HG02623 (cell line): ENCODE results near the gene SLC25A20.
"Not testable (repeated sequence)": the region's sequence is repeated elsewhere in the genome, so short reads cannot be mapped to it uniquely, and the experiment has no call there.

Experiments used
- ATAC-seq: cut with Tn5 transposase; IDR thresholded peaks from one replicate; pipeline ENCODE4 v1.9.1; 2021; ENCODE audit warnings: moderate library complexity; ENCODE audit not compliant: unreplicated experiment

The SLC25A20 gene, protein sequence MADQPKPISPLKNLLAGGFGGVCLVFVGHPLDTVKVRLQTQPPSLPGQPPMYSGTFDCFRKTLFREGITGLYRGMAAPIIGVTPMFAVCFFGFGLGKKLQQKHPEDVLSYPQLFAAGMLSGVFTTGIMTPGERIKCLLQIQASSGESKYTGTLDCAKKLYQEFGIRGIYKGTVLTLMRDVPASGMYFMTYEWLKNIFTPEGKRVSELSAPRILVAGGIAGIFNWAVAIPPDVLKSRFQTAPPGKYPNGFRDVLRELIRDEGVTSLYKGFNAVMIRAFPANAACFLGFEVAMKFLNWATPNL

DNA sequence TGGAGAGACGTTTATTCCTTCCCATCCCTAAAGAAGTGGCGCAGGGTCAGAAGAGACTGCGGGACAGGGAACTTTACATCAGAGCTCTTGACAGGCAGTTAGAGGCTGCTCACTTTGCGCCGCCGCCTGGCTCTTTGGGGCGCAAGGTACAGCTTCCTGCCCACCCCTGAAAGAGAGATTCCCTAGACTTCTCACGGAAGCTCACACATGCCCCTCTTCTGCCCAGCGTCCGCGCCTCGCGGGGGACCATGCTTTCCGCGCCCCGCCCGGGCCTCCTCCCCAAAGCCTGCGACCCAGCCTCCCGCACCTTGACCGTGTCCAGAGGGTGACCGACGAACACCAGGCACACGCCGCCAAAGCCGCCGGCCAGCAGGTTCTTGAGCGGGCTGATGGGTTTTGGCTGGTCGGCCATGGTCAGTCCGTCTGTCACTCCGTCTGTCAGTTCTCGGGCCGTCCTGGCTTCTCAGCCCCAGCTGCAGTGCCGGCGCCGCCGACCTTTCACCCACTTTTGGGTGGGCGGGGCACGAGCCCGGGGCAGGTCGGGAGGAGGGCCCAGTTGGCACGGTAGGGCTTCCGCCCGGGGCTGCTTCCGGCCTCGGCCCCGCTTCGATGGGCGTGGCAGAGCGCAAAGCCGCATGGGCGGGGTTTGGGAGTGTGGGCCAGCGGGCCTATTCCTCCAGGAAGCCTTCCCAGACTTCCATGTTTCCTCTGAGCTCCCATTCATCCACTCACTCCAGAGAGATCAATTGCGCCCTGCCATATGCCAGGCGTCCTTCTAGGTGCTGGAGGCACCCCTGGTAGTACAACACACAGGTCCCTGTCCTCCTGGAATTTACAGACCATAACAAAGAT lies at the start of gene SLC25A20:
Gene SLC25A20, minus strand, starts transcription at position 500 of the 852 bp plus-strand sequence. Its CDS starts 88 bp downstream, at position 412.
- peak; percentile 89 for ATAC-seq

DNA sequence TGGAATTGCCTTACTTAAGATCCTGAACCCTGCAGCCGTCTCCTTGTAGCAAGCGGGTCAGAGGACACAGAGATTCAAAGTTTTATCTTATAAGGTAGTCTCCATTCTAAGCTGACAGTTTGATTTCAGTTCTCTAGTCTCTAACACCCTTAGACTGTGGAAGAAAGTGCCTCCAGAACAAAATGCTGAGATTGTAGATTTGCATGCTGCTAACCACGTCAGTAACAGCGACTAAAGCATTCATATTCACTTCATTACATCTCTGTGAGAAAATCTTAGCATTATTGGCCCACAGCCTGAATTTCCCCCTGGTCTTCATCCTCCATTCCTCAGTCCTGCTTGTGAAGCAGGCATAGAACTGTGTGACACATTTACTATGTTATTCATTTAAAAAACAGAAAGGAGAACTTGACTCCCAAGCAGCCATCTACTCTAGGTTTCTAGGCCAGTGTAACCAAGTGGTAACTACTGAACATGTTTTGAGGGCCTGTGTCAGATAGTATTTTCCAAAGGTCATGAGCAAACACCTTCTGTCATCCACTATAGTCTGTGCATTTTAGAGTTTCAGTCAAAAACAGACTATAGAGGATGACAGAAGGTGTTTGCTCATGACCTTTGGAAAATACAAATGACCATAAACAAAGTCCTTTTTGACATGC lies 47.3 kb upstream of the SLC25A20 start:
- ATAC-seq, result no peak

DNA sequence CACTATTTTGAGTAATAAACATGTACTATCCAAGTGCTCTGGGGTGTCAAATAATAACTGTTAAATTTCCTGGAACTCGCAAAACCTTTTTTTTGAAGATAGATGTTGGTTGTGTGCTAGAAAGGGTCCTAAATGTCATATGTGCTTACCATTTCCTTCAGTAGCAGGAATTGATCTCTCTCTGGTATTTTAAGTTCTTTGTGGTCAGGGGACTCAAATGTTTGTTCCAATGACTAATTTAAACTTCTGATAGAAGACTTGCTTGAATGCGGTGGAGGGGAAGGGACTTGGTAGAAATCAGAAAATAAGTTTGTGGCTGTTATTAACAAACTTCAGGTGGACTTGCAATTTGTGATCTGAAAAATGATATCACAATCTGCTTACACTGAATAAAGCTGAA lies 46.8 kb upstream of the SLC25A20 start:
- no peak for ATAC-seq

DNA sequence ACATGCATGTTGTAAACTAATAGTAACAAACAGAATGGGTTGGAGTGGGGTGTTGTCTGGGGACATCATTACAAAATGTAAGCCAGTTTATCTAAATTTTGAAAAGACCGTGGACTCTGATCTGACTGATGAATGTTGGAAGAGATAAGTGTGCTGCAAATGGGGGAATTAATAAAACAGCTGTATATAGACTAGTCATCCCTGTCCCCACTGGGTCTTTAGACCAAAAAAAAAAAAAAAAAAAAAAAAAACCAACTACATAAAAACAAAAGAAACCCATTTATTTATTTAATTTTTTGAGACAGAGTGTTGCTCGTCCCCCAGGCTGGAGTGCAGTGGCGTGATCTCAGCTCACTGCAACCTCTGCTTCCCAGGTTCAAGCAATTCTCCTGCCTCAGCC lies 40.0 kb upstream of the SLC25A20 start:
- ATAC-seq, result no peak

DNA sequence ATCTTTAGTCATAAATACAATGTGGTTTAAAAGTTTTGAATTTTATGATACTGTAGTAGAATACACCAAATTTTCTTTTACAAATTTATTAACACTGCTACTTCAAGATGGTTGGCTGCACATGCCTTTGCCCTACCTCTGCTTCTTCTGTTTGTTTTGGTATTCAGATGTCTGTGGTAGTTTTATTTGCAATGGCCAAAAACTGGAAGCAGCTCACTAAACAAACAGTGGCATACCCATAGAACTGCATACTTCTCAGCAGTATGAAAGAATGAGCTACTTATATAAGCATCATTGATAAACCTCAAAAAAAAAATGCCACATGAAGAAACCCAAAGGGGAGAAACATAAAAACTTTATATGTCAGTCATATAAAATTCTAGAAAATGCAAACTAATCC lies 39.5 kb upstream of the SLC25A20 start:
- ATAC-seq, result no peak

DNA sequence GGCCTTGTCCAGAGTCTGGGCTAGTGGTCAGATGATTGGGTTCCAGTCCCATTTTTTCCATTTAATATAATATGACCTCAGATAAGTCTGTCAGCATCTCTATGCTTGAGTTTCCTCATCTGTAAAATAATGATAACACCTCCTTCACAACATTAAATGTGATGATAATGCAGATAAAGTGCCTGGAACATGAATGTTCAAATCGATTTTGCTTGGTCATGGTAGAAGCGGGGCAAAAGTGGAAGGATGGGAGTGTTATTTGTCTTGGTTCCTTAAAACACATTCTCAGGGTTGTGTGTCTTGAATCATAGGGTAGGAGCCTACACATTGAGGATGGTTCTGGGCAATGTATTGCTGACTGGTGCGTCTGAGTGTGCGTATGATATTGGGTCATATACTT lies 36.8 kb upstream of the SLC25A20 start:
- no peak for ATAC-seq

DNA sequence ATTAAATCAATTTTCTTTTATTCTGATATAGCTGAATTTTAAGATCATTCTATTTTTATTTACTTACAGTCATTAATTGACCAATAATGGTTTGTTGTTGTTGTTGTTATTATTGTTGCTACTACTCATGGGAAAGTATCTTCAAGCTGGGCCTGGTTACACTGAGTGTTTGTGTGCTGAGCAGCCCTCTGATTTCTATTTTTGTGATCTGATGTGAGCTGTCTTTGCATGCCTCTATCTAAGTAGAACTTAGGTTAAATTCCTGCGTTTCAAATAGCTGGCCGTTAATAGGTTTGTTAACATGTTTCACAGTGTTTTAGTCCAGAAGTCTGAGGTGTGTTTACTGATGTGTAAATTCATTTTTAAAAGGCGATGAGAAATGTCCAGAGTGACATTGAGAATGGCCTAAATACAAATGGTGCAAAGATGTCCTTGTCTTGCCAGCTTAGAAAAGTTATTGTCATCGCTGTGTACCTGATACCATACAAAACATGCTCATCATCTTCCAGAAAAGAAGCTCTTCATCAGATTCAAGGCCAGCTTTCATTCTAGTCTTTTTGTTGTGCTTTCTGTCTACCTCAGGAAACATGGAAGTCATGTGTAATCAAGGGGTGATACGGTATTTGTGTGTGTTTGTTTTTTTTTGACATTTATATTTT lies 35.8 kb upstream of the SLC25A20 start:
- no peak for ATAC-seq

DNA sequence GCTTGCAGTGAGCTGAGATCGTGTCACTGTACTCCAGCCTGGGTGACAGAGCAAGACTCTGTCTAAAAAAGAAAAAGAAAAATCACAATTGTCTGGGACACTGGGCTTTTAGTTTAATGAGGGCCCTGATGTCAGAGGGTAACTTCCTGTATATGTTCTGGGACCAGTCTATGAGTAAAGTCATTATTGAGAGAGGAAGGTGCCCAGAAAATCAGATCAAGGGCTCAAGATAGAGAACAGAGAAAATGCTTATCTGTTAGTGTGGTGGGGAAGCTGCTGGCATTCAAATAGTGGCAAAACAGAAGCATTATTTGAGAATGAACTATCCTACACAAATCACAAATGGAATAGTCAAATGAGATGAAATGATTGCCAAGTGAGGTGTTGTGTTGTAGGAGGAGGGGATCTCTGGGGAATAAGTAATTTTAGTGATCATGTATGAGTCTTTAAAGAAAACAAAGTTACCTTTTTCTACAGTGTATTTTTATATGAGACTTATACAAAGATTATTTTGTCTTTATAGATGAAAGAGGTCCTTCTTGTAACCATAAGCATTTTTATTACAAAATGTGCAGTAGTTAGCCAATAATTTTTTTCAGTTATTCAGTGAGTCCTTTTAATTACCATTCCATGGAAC lies 33.4 kb upstream of the SLC25A20 start:
- ATAC-seq, result no peak

DNA sequence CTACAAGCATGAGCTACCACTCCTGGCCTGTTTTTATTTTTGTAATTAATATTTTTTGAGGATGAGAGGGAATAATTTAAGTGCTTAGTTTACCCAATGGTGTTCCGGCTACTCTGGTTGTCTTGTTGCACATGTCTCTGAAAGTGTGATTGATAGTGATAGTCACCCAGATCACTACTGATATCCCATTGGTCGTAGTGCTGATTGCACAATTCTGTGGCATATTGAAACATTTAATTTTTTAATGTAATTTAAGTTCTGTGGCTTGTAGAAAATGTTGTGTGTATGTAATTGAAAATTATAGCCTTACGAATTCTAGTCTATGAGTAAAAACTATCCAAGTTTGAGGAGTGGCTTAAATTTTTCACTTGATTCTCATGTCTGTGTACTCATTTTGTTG lies 31.9 kb upstream of the SLC25A20 start:
- ATAC-seq, result no peak

DNA sequence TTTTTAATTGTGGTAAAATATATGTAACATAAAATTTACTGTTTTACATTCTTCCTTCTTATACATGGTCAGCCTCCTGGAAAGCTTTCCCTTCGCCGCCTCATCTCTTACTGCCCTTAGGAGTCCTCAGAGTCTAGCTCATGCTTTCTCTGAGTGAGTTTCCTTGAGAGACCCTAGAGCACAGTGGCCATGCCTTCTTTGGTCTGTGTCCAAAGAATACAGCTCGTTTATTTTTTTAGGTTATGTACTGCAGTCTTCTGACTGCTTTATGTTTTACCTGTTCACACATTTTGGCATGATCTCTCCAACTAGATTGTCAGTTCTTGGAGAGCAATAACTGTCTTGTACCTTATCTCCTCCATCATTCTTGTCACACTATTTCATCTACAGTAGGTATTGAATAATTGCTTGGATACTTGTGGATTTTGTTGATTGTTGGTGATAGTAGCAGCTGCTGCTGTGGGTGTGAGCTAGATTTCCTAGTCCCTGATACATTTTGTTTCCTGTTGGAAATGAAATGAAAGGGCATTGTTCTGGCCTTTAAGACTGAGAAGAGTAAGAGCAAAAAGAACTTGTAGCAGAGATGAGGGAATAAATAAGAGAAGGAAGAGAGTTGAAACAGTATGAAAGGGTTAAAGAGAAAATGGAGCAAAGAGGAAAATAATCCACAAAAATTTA lies 30.8 kb upstream of the SLC25A20 start:
- no peak for ATAC-seq

DNA sequence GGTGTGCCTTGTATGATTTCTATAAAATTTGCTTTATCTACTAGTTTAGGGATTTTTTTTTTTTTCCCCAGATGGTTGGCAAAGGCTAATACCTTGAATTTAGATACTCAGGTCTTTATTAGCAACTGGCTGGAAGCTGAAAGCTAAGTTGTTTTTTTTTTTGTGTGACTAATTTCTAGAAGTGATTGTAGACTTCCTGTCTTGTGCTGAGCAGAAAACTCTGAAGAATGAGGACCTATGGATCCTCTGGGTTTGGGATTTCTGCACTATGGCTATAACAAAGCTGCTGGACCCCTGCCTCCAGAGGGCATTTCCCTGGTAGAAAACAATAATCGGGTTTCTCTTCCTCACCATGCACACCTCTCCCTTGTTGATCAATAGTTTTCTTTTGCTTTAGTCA lies 30.0 kb upstream of the SLC25A20 start:
- ATAC-seq, result no peak

DNA sequence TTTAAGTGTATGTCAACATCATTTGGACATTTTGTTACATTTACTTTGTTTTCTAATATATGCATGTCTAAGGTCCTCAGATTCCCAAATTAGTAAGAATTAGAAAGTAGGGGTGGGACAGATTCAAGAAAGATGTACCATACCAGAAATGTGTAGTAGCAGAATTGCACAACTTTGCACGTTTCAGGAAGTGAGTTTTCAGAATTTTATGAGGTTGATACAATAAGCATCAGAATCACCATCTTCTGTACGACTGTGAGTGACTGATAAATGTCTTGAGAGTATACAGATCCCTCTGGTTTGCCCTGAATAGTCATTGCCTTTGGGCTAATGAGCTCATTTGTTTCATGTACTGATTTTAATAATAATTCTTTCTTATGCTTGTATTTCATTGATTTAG lies 29.2 kb upstream of the SLC25A20 start:
- ATAC-seq, result no peak

DNA sequence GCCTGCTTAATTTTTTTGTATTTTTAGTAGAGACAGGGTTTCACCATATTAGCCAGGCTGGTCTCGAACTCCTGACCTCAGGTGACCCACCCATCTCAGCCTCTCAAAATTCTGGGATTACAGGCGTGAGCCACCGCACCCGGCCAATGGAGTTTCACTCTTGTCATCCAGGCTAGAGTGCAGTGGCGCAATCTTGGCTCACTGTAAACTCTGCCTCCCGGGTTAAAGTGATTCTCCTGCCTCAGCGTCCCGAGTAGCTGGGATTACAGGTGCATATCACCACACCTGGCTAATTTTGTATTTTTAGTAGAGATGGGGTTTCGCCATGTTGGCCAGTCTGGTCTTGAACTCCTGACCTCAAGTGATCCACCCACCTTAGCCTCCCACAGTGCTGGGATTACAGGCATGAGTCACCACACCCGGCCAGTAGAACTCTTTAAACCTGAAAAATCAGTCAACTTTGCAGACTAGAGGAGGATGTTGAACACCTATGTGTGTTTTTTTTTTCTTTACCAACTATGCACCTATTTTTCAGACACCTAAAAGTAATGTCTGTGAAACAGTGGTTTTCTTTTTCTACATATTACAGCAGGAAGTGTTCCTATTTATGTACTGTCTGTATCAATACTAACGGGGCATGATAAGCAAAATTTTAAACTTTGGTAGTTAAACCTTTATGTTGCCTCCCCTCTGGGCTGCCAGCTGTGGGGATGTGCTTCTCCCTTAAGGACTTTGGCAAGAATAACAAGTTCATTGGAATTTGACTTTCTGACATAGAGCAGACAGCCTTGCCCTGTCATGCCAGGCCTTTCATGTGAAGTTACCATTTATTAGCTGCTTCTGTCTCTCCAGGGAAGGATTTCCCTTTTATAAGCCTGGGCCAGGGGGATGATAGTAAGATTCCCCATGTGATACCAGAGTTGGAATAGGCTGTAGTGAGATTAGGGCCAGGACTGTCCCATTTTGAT lies 28.0 kb upstream of the SLC25A20 start:
- ATAC-seq, result no peak

DNA sequence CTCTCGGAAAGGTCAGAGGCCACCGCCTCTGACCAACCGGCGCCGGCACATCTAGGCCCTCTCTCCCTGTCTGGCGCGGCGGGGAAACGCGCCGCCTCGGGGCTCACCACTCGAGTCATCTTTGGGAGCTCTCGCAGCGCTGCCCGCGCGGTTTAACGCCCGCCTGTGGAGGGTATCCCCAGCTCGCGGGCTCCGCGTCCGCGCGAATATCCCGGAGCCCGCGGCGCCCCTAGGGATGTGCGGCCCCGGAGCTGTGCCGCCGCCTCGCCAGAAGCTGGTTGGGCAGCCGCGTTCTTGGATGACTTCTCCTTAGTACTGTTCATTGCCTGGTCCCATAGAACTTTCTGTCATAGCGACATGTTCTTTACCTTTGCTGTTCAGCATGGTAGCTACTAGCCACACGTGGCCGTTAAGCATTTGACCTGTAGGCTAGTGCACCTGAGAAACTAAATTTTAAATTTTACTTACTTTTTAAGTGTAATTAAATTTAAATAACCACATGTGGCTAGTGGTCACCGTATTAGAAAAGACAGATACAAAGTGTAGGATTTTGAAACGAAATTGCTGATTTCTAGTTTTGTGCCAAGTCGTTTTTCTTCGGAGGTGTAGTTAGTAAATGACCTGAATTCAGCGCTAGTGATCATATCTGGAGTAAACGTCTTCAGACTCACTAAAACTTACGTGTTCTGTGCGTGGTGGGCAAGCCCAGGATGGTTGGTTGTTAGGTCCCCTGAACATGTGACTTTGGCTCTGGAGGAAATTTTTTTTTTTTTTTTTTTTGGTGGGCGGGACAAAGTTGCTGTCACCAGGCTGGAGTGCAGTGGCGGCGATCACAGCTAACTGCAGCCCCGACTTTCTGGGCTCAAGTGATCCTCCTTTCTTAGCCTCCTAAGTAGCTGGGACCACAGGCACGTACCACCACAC lies 20.8 kb upstream of the SLC25A20 start:
- peak; percentile 11 for ATAC-seq

DNA sequence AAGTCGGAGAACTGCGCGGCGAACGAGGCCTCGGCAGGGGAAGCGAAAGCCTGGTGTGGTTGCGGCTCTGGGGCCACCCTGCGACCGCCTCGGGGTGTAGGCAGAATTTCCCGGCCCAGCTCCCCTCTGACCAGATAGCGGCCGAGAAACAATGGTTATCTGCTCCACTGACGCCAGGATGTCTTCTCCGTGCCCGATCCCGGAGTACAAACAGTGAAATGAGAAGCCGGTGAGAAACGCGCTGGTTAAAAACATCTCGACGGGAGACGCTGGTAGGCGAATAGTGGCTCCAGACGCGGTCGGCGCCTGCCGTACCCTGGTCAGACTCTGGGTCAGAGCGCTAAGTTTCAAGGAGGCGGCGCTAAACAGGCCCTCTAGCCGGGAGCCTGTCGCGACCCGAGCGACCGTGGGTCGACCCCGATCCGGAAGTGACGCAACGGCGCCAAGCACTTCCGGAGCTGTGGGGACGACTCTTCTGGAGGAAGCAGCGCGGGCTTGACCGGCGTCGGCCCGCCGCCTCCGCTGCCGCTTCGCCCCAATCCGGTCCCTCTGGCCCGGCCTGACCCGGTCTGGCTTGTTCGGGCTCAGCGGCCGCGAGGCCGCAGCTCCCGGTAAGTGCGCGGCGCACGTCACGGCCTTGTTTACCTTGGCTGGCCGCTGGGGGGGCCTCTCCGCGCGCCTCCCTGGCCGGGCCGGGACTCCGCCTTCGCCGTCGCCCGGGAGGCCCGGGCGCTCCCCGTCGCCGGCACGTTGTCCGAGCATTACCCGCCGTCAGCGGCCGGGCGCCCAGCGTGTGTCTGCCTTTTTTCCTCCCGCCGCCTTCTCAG lies 19.9 kb upstream of the SLC25A20 start, which contains the start of gene ARIH2:
Gene ARIH2, plus strand, starts transcription at position 455 of the 827 bp plus-strand sequence. CDS start 8,717 bp downstream, outside the sequence.
- peak; percentile 79 for ATAC-seq

DNA sequence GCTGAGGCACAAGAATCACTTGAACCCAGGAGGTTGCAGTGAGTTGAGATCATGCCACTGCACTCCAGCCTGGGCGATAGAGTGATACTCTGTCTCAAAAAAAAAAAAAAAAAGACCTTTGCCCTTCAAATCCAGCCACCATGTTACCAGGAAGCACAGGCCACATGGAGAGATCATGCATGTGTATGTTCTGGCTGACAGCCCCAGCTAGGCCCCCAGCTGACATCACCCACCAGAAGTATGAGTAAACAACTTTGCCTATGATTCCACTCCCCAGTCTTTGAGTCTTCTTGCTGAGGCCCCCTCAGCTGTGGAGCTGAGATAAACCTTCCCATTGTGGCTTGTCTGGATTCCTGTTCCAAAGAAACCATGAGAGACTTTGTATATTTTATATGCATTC lies 16.6 kb upstream of the SLC25A20 start:
- no peak for ATAC-seq

DNA sequence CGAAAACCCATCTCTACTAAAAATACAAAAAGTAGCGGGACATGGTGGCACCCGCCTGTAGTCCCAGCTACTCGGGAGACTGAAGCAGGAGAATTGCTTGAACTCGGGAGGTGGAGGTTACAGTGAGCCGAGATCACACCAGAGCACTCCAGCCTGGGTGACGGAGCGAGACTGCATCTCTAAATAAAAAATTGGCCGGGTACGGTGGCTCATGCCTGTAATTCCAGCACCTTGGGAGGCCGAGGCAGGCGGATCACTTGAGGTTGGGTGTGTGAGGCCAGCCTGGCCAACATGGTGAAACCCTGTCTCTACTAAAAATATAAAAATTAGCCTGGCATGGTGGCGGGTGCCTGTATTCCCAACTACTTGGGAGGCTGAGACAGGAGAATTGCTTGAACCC lies 8.3 kb upstream of the SLC25A20 start:
- ATAC-seq, result not testable (repeated sequence)
